ENCODE results near the gene UQCC2.

UQCC2 gene

GRCh38 chr6:33688451-33689147 lies 22.9 kb downstream of the UQCC2 start:
- DNase-seq = no peak

GRCh38 chr6:33688006-33688405 lies 23.5 kb downstream of the UQCC2 start:
- no peak for DNase-seq

- no peak for DNase-seq
Observed at GRCh38 chr6:33686981-33687975, 24.2 kb downstream of the UQCC2 start.

GRCh38 chr6:33686225-33686924 lies 25.1 kb downstream of the UQCC2 start:
- DNase-seq = no peak

- DNase-seq = no peak
Observed at GRCh38 chr6:33685411-33686224, 25.9 kb downstream of the UQCC2 start.

- DNase-seq = no peak
Observed at GRCh38 chr6:33684983-33685382, 26.5 kb downstream of the UQCC2 start.

GRCh38 chr6:33684428-33684896 lies 27.0 kb downstream of the UQCC2 start:
- DNase-seq = no peak

GRCh38 chr6:33683576-33684427 lies 27.7 kb downstream of the UQCC2 start:
- no peak for DNase-seq

GRCh38 chr6:33683051-33683571 lies 28.4 kb downstream of the UQCC2 start:
- DNase-seq = no peak

- no peak for DNase-seq
Observed at GRCh38 chr6:33682341-33682740, 29.2 kb downstream of the UQCC2 start.

- DNase-seq = no peak
Observed at GRCh38 chr6:33679761-33680160, 31.7 kb downstream of the UQCC2 start.

- no peak for DNase-seq
Observed at GRCh38 chr6:33678932-33679490, 32.5 kb downstream of the UQCC2 start.

- DNase-seq = no peak
Observed at GRCh38 chr6:33678233-33678931, 33.1 kb downstream of the UQCC2 start.

GRCh38 chr6:33677689-33678088 lies 33.8 kb downstream of the UQCC2 start:
- no peak for DNase-seq

GRCh38 chr6:33677143-33677660 lies 34.3 kb downstream of the UQCC2 start:
- no peak for DNase-seq

- no peak for DNase-seq
Observed at GRCh38 chr6:33676416-33677142, 34.9 kb downstream of the UQCC2 start.

GRCh38 chr6:33675968-33676367 lies 35.5 kb downstream of the UQCC2 start:
- no peak for DNase-seq

- peak in 1 of 2 experiments; percentile 8 for DNase-seq
Observed at GRCh38 chr6:33673851-33674250, 37.6 kb downstream of the UQCC2 start.

GRCh38 chr6:33672808-33673207 lies 38.7 kb downstream of the UQCC2 start:
- DNase-seq = no peak
